ENCODE data around the gene GMDS.

GMDS gene

GRCh38 chr6:1658212-1659005 is 587.0 kb downstream of the GMDS start:
- Histone ChIP-seq H3K4me1 (ENCODE audit: insufficient read depth, low read length, poor library complexity, severe bottlenecking) (no peaks in the 10 kb centered on the region), H3K4me2 (ENCODE audit: low read depth, low read length, poor library complexity, severe bottlenecking) (no peak overlapping the region)

GRCh38 chr6:1657771-1658165 is 587.6 kb downstream of the GMDS start:
- Histone ChIP-seq H4K20me1 (ENCODE audit: insufficient read depth, low read length, poor library complexity, severe bottlenecking) (no peaks in the 10 kb centered on the region), H3K9ac (ENCODE audit: low read depth, low read length, poor library complexity, severe bottlenecking) (no peak overlapping the region), H3K9me3 (ENCODE audit: insufficient read depth, low read depth, low read length) (no peaks in the 10 kb centered on the region), H3K27me3 (ENCODE audit: insufficient read depth, low read length, poor library complexity, severe bottlenecking) (no peaks in the 10 kb centered on the region), H3K4me1 (ENCODE audit: insufficient read depth, low read length, poor library complexity, severe bottlenecking) (no peaks in the 10 kb centered on the region), H2AFZ (ENCODE audit: low read length) (no peak overlapping the region), H3F3A (ENCODE audit: low read depth) (no peaks in the 10 kb centered on the region), H3K4me3 (ENCODE audit: low read length, poor library complexity, severe bottlenecking) (no peak overlapping the region), H3K9me2 (replicated peaks; ENCODE audit: low read depth, low read length) (no peaks in the 10 kb centered on the region), H3K79me2 (ENCODE audit: insufficient read depth, low read length) (no peaks in the 10 kb centered on the region), H3K4me2 (ENCODE audit: low read depth, low read length, poor library complexity, severe bottlenecking) (no peak overlapping the region), H3K36me3 (ENCODE audit: insufficient read depth, low read length) (no peaks in the 10 kb centered on the region)
- no peak for TF ChIP-seq CTCF (conservative IDR thresholded peaks at IDR 0.05; ENCODE audit: low read length)
- TF ChIP-seq EZH2phosphoT487 (IDR thresholded peaks at IDR 0.05; ENCODE audit: borderline replicate concordance): no peak

More at GRCh38 chr6:1658212-1659005, 587.0 kb downstream of the GMDS start:
- Histone ChIP-seq H3K4me3 (ENCODE audit: low read length, poor library complexity, severe bottlenecking) (no peak overlapping the region), H3K27me3 (ENCODE audit: insufficient read depth, low read length, poor library complexity, severe bottlenecking) (no peaks in the 10 kb centered on the region), H3K9me2 (replicated peaks; ENCODE audit: low read depth, low read length) (no peaks in the 10 kb centered on the region), H4K20me1 (ENCODE audit: insufficient read depth, low read length, poor library complexity, severe bottlenecking) (no peaks in the 10 kb centered on the region), H3K9me3 (ENCODE audit: insufficient read depth, low read depth, low read length) (no peaks in the 10 kb centered on the region), H3K79me2 (ENCODE audit: insufficient read depth, low read length) (no peaks in the 10 kb centered on the region), H2AFZ (ENCODE audit: low read length) (no peak overlapping the region), H3F3A (ENCODE audit: low read depth) (no peaks in the 10 kb centered on the region), H3K36me3 (ENCODE audit: insufficient read depth, low read length) (no peaks in the 10 kb centered on the region), H3K9ac (ENCODE audit: low read depth, low read length, poor library complexity, severe bottlenecking) (no peak overlapping the region)
- TF ChIP-seq CTCF (conservative IDR thresholded peaks at IDR 0.05; ENCODE audit: low read length): no peak
- no peak for TF ChIP-seq EZH2phosphoT487 (IDR thresholded peaks at IDR 0.05; ENCODE audit: borderline replicate concordance)

GRCh38 chr6:1657116-1657770 is 588.2 kb downstream of the GMDS start:
- Histone ChIP-seq H4K20me1 (ENCODE audit: insufficient read depth, low read length, poor library complexity, severe bottlenecking) (no peaks in the 10 kb centered on the region), H3K4me3 (ENCODE audit: low read length, poor library complexity, severe bottlenecking) (no peak overlapping the region), H2AFZ (ENCODE audit: low read length) (no peak overlapping the region), H3K4me2 (ENCODE audit: low read depth, low read length, poor library complexity, severe bottlenecking) (no peak overlapping the region), H3K36me3 (ENCODE audit: insufficient read depth, low read length) (no peaks in the 10 kb centered on the region), H3K9ac (ENCODE audit: low read depth, low read length, poor library complexity, severe bottlenecking) (no peak overlapping the region), H3K9me3 (ENCODE audit: insufficient read depth, low read depth, low read length) (no peaks in the 10 kb centered on the region), H3K79me2 (ENCODE audit: insufficient read depth, low read length) (no peaks in the 10 kb centered on the region), H3K9me2 (replicated peaks; ENCODE audit: low read depth, low read length) (no peaks in the 10 kb centered on the region), H3K27me3 (ENCODE audit: insufficient read depth, low read length, poor library complexity, severe bottlenecking) (no peaks in the 10 kb centered on the region), H3K4me1 (ENCODE audit: insufficient read depth, low read length, poor library complexity, severe bottlenecking) (no peaks in the 10 kb centered on the region), H3F3A (ENCODE audit: low read depth) (no peaks in the 10 kb centered on the region)
- TF ChIP-seq EZH2phosphoT487 (IDR thresholded peaks at IDR 0.05; ENCODE audit: borderline replicate concordance): no peak
- no peak for TF ChIP-seq CTCF (conservative IDR thresholded peaks at IDR 0.05; ENCODE audit: low read length)

All from Loucy (cell line).